IPS-18a (cell line): ENCODE data around the gene STYX.
"Not testable (repeated sequence)": the region's sequence is repeated elsewhere in the genome, so short reads cannot be mapped to it uniquely, and the experiment has no call there.

Experiments used
- H3K27ac ChIP-seq: one replicate; pipeline ENCODE4 v1.5.1; 2013; ENCODE audit warnings: low read length
- H3K27me3 ChIP-seq: one replicate; pipeline ENCODE4 v1.6.1; 2013; ENCODE audit warnings: mild to moderate bottlenecking, low read length; ENCODE audit not compliant: control insufficient read depth, insufficient read depth
- H3K36me3 ChIP-seq: one replicate; pipeline ENCODE4 v1.6.1; 2013; ENCODE audit warnings: low read depth, low read length; ENCODE audit not compliant: control insufficient read depth
- H3K4me1 ChIP-seq: one replicate; pipeline ENCODE4 v1.6.1; 2013; ENCODE audit warnings: low read depth, low read length; ENCODE audit not compliant: control insufficient read depth
- H3K4me3 ChIP-seq: one replicate; pipeline ENCODE4 v1.5.1; 2013; ENCODE audit warnings: low read length
- H3K9ac ChIP-seq: one replicate; pipeline ENCODE4 v1.6.1; 2013; ENCODE audit warnings: mild to moderate bottlenecking, low read length, moderate library complexity
- H3K9me3 ChIP-seq: one replicate; pipeline ENCODE4 v1.6.1; 2013; ENCODE audit warnings: low read depth, low read length; ENCODE audit not compliant: control insufficient read depth

Gene STYX

DNA sequence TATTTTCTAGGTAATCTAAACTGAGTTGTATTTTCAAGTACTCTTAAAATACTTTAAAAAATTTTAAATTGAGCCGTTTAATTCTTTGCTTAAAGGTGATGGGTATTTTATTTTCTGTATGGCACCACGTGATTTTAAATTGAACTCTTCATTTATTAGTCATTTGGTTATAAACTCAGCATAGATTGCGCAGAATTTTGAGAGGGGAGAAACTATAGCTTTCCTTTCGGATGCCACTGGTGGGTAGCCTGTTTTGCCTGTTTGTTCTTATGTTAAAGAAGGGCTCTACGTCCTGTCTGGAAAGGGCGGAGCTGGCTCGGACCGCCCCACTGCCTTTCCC lies 411 bp upstream of the STYX start:
- peaks cover 27% of the 10 kb centered on the region for H3K36me3 ChIP-seq
- H3K9me3 ChIP-seq, result no peaks in the 10 kb centered on the region
- no peak overlapping the region for H3K27ac ChIP-seq
- peak overlapping the region; percentile 47 for H3K4me3 ChIP-seq
- H3K4me1 ChIP-seq, result peaks cover 5% of the 10 kb centered on the region
- peak overlapping the region; percentile 44 for H3K9ac ChIP-seq
- H3K27me3 ChIP-seq, result no peaks in the 10 kb centered on the region

- Histone ChIP-seq H3K27me3 (no peaks in the 10 kb centered on the region), H3K9ac (peak overlapping the region; percentile 92), H3K36me3 (peaks cover 16% of the 10 kb centered on the region), H3K27ac (peak overlapping the region; percentile 35), H3K4me3 (peak overlapping the region; percentile 96), H3K4me1 (peaks cover 13% of the 10 kb centered on the region), H3K9me3 (no peaks in the 10 kb centered on the region)
Observed at GRCh38 chr14:52730709-52731111, 744 bp downstream of the STYX start.

GRCh38 chr14:52733824-52734223 lies 3.9 kb downstream of the STYX start:
- Histone ChIP-seq H3K9ac (no peak overlapping the region), H3K4me3 (no peak overlapping the region)

DNA sequence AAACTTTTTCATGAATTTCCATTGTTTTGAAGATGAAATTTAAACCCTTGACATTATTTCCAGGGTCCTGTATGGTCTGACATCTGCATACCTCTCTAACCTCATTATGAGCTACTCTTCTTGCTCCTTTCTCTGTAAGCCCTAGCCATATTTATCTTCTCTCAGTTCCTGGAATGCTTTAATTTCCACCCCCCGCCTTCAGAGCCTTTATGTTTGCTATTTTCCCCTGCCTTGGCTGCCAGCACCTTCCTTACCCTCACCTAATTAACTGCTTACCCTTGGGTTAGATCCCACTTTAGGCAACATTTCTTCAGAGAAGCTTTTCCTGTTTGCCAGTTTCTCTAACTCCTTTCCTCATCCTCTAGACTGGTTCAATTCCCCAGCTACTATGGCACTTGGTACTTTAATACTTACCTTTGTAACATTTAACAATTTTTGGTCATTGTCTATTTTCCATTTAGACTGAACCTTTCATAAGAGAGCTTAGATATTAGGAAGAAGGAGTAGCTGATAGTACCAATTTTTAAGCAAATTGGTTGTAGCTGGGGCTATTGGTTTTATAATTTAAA lies 6.0 kb downstream of the STYX start:
- Histone ChIP-seq H3K9me3 (no peaks in the 10 kb centered on the region), H3K27me3 (no peaks in the 10 kb centered on the region), H3K27ac (no peak overlapping the region), H3K9ac (no peak overlapping the region), H3K36me3 (no peaks in the 10 kb centered on the region), H3K4me3 (no peak overlapping the region), H3K4me1 (peaks cover 21% of the 10 kb centered on the region)

More at GRCh38 chr14:52733824-52734223, 3.9 kb downstream of the STYX start:
- Histone ChIP-seq H3K27me3 (no peaks in the 10 kb centered on the region), H3K9me3 (no peaks in the 10 kb centered on the region), H3K36me3 (no peaks in the 10 kb centered on the region), H3K27ac (no peak overlapping the region), H3K4me1 (peaks cover 21% of the 10 kb centered on the region)

GRCh38 chr14:52738409-52738808 lies 8.4 kb downstream of the STYX start:
- Histone ChIP-seq H3K4me1 (peaks cover 20% of the 10 kb centered on the region), H3K27ac (no peak overlapping the region), H3K36me3 (no peaks in the 10 kb centered on the region), H3K4me3 (no peak overlapping the region), H3K27me3 (no peaks in the 10 kb centered on the region), H3K9ac (no peak overlapping the region), H3K9me3 (no peaks in the 10 kb centered on the region)

DNA sequence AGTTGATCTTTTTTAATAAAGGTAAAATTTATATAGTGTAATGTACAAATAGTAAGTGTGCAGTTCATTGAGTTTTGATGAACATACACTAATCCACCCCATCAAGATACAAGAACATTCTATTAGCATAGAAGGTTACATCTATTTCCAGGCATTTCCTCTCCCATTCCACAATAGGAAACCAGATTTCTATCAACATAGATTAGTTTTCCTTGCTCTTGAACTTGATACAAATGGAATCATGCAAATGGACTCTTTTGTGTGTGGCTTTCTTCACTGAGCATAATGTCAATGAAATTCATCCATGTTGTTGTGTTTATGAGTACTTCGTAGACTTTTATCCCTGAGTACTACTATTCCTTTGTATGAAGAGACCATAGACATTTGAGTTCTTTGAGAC lies 10.8 kb downstream of the STYX start:
- Histone ChIP-seq H3K27me3 (no peaks in the 10 kb centered on the region), H3K9me3 (no peaks in the 10 kb centered on the region), H3K27ac (no peak overlapping the region), H3K4me1 (peaks cover 8% of the 10 kb centered on the region), H3K9ac (no peak overlapping the region), H3K4me3 (no peak overlapping the region), H3K36me3 (peaks cover 7% of the 10 kb centered on the region)

DNA sequence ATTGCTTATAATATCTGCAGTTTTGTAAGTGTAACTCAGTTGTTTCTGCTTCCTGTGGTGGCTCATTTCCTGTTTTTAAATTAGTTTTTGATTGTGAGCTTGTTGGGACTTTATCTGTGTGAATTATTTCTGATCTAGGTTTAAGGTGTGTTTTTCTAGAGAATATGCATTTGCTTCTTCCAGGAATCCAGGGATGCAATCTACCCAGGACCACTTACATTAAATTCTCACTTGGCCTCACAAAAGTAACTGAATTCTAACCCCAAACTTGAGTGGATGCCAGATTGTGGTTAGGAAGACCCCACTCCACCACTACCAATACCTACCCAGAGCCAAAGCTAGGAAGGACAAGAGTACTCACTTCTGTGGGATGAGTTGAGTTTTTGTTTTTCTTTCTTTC lies 11.9 kb downstream of the STYX start:
- H3K4me3 ChIP-seq, result no peak overlapping the region
- no peak overlapping the region for H3K27ac ChIP-seq

DNA sequence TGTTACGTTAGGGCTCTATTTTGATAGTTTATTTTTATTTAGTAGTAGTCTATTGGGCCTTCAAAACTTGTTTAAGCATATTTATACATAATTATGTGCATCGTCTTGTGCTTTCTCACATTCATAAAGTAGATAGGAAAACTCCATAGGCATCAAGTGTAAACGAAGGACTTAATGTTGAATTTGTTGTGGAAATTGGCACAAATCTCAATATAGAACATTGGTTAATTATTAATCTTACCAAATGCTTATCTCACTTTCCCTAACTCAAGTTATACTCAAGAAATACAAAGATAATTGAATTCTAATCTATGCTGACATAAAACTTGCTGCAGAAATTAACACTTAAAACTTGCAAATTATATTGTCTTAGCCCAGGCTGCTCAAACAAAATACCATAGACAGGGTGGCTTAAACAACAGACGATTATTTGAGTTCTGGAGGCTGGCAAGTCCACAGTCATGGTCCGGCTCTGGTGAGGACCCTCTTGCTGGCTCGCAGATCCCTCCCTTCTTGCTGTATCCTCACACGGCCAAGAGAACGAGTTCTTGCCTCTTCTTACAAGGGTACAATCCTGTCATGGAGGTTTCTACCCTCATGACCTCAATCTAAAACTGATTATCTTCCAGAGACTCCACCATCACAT lies 18.8 kb downstream of the STYX start:
- H3K36me3 ChIP-seq, result peaks cover 53% of the 10 kb centered on the region
- H3K27me3 ChIP-seq, result no peaks in the 10 kb centered on the region

More for the DNA sequence above, 11.9 kb downstream of the STYX start:
- no peaks in the 10 kb centered on the region for H3K27me3 ChIP-seq
- peaks cover 13% of the 10 kb centered on the region for H3K36me3 ChIP-seq
- H3K4me1 ChIP-seq, result no peaks in the 10 kb centered on the region
- no peaks in the 10 kb centered on the region for H3K9me3 ChIP-seq
- H3K9ac ChIP-seq, result no peak overlapping the region

DNA sequence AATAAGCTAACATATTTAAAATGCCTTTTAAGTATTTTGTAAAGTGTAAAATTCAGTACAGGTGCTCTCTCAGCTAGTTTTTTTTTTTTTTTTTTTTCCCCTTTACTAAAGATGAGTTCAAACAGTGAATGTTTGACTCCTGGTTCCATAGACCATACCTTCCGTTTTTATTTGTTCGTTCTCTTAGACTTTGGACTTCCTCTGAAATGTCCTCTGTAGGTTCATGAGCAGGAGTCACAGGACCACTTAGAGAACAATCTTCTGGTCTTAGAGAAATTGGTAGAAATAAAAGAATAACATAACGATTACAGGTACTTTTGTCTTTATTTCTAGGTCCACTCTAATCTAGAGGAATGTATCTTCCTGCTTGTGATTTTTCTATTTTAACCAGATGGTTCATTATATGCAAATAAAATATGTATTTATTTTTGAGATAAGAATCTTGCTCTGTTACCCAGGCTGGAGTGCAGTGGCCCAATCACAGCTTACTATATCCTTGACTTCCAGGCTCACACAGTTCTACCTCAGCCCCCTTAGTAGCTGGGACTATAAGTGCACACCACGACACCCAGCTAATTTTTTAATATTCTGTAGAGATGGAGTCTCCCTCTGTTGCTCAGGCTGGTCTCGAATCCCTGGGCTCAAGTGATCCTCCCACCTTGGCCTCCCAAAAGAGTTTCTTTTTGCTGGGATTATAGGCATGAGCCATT lies 25.8 kb downstream of the STYX start:
- Histone ChIP-seq H3K36me3 (peaks cover 13% of the 10 kb centered on the region), H3K4me1 (no peaks in the 10 kb centered on the region), H3K4me3 (no peak overlapping the region), H3K27ac (no peak overlapping the region), H3K9me3 (no peaks in the 10 kb centered on the region), H3K27me3 (no peaks in the 10 kb centered on the region), H3K9ac (no peak overlapping the region)

More for the DNA sequence above, 18.8 kb downstream of the STYX start:
- Histone ChIP-seq H3K9ac (no peak overlapping the region), H3K4me3 (no peak overlapping the region), H3K27ac (no peak overlapping the region), H3K9me3 (no peaks in the 10 kb centered on the region), H3K4me1 (no peaks in the 10 kb centered on the region)

DNA sequence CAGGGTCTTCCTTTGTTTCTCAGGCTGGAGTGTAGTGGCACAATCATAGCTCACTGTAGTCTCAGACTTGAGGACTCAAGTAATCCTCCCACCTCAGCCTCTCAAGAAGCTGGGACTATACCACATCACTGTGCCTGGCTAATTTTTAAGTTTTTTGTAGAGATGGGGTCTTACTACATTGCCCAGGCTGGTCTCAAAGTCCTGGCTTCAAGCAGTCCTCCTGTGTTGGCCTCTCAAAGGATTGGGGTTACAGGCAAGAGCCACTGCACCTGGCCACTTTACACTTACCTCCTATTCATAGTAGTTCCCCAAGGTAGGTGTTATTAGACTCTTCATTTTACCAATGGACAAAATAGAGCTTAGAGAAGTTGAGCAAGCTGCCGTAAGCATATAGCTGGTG lies 29.2 kb downstream of the STYX start:
- Histone ChIP-seq H3K27me3 (no peaks in the 10 kb centered on the region), H3K36me3 (peaks cover 7% of the 10 kb centered on the region), H3K9me3 (no peaks in the 10 kb centered on the region), H3K27ac (no peak overlapping the region), H3K9ac (no peak overlapping the region), H3K4me1 (no peaks in the 10 kb centered on the region), H3K4me3 (no peak overlapping the region)

GRCh38 chr14:52762923-52763322 lies 33.0 kb downstream of the STYX start:
- not testable (repeated sequence) for H3K9ac ChIP-seq, H3K27ac ChIP-seq, H3K27me3 ChIP-seq, H3K9me3 ChIP-seq, H3K4me1 ChIP-seq, H3K4me3 ChIP-seq
- H3K36me3 ChIP-seq, result peaks cover 18% of the 10 kb centered on the region
